CD4-positive, alpha-beta T cell (primary cell): ENCODE results near the gene MICAL3. TPM values are rescaled to one million over a fixed set of nuclear protein-coding genes. Genes with fewer than 3 reads are reported as not detected.

Source experiments
- ATAC-seq: fragments of 200-7000 bp; cut with Tn5 transposase; one replicate; pipeline ENCODE4 v1.10.0; 2022; ENCODE audit warnings: mild to moderate bottlenecking; ENCODE audit not compliant: poor library complexity
- CTCF ChIA-PET: fragments of 350-600 bp; sonication (Branson Sonifier 250); formaldehyde crosslinking; loops from one replicate; lab custom pipeline; 2021; ENCODE audit warnings: antibody characterized with exemption, inconsistent platforms; lab: Charles Lee
- POLR2A ChIA-PET: fragments of 350-600 bp; sonication (Branson Sonifier 250); formaldehyde crosslinking; loops from one replicate; lab custom pipeline; 2021; ENCODE audit warnings: antibody characterized with exemption, inconsistent platforms; lab: Charles Lee
- DNase-seq, 14 experiments: peaks; one replicate each; pipeline ENCODE4 v3.0.0-alpha.2; 2013 to 2020; ENCODE audit warnings: mixed read lengths in 2 of 14
- H3K27ac ChIP-seq, 2 donors: one replicate each; pipeline versions ENCODE4 v1.5.1 to v1.7.0; 2013; ENCODE audit warnings: low read length in 2 of 2, low read depth in 1 of 2, mild to moderate bottlenecking in 1 of 2
- H3K27me3 ChIP-seq, 2 experiments: 1 replicate in 1 of 2; 2 replicates in 1 of 2; pipeline versions ENCODE4 v1.6.1 to v1.7.0; 2013; ENCODE audit warnings: low read length in 2 of 2, control low read depth in 1 of 2, mild to moderate bottlenecking in 1 of 2, moderate library complexity in 1 of 2; ENCODE audit not compliant: insufficient read depth in 2 of 2, control insufficient read depth in 1 of 2
- H3K36me3 ChIP-seq: one replicate; pipeline ENCODE4 v1.6.1; 2013; ENCODE audit warnings: low read length, control low read depth; ENCODE audit not compliant: insufficient read depth
- H3K4me1 ChIP-seq: one replicate; pipeline ENCODE4 v1.6.1; 2013; ENCODE audit warnings: low read length, control low read depth; ENCODE audit not compliant: insufficient read depth
- H3K4me3 ChIP-seq: one replicate; pipeline ENCODE4 v1.5.1; 2013; ENCODE audit warnings: mild to moderate bottlenecking, low read length, moderate library complexity
- H3K9me3 ChIP-seq, 2 experiments: 1 replicate in 1 of 2; 2 replicates in 1 of 2; pipeline versions ENCODE4 v1.6.1 to v1.7.0; 2013; ENCODE audit warnings: low read length in 2 of 2, mild to moderate bottlenecking in 2 of 2, control low read depth in 1 of 2, moderate library complexity in 1 of 2; ENCODE audit not compliant: control insufficient read depth in 1 of 2, insufficient read depth in 1 of 2
- H3K27ac Mint-ChIP-seq: one replicate; pipeline ENCODE4 v1.8.0; 2020; ENCODE audit warnings: mixed read lengths
- H3K27me3 Mint-ChIP-seq: one replicate; pipeline ENCODE4 v1.8.0; 2021; ENCODE audit warnings: mixed read lengths
- H3K36me3 Mint-ChIP-seq: one replicate; pipeline ENCODE4 v1.8.0; 2021; ENCODE audit warnings: low read depth, mixed read lengths
- H3K4me1 Mint-ChIP-seq: one replicate; pipeline ENCODE4 v1.8.0; 2021; ENCODE audit warnings: low read depth, mixed read lengths
- H3K4me3 Mint-ChIP-seq: one replicate; pipeline ENCODE4 v1.8.0; 2020; ENCODE audit warnings: mild to moderate bottlenecking, mixed read lengths
- H3K9me3 Mint-ChIP-seq: one replicate; pipeline ENCODE4 v1.8.0; 2020; ENCODE audit warnings: mixed read lengths
- intact Hi-C, 2 experiments: fragments of 100-400 bp; cut with DNase I in 1 of 2; cut with micrococcal nuclease in 1 of 2; formaldehyde crosslinking; loops; one replicate each; pipeline versions ENCODE4 v1.15.1 to v1.9.0; 2023 to 2025; cut with DNase I, micrococcal nuclease
- total RNA-seq, 174 experiments: library from RNA in 2 of 174; stranded (reverse) in 2 of 174; gene quantifications; one replicate each; pipeline ENCODE4 v1.2.3 and lab custom pipeline; 2021 to 2026
- TF ChIP-seq, protein P1 (sequence below): fragments of 200-600 bp; IDR thresholded peaks from one replicate; pipeline ENCODE4 v1.8.0; 2022; ENCODE audit warnings: antibody characterized with exemption, mild to moderate bottlenecking

The MICAL3 gene
- total RNA-seq, 2 experiments from 2014 or later, result 9.4 to 9.9 TPM

DNA sequence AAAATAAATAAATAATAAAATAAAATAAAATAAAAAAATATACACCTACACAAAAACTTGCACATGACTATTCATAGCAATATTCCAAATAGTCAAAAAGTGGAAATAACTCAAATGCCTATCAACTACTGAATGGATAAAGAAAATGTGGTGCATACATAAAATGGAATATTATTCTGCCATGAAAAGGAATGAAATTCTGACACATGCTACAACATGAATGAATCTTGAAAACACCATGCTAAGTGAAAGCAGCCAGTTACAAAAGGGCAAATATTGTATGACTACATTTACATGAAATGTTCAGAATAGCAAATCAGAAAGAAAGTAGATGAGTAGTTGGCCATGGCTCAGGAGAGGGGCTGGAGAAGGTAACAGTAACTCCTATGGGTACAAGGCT, 46.3 kb downstream of the MICAL3 start:
- no peaks in the 10 kb centered on the region for H3K27me3 Mint-ChIP-seq
- DNase-seq, result no peak
- no peak overlapping the region for H3K27ac Mint-ChIP-seq
- no peak overlapping the region for H3K4me3 Mint-ChIP-seq
- no peaks in the 10 kb centered on the region for H3K27me3 ChIP-seq
- ChIA-PET POLR2A (no interaction called here), CTCF (no interaction called here)
- no peaks in the 10 kb centered on the region for H3K9me3 ChIP-seq
- peaks cover 20% of the 10 kb centered on the region for H3K4me1 Mint-ChIP-seq
- intact Hi-C loops, result no loop called here
- no peak for ATAC-seq
- H3K4me1 ChIP-seq, result peaks cover 19% of the 10 kb centered on the region
- H3K36me3 Mint-ChIP-seq, result no peaks in the 10 kb centered on the region
- H3K4me3 ChIP-seq, result no peak overlapping the region
- no peaks in the 10 kb centered on the region for H3K36me3 ChIP-seq
- TF ChIP-seq, protein P1, sequence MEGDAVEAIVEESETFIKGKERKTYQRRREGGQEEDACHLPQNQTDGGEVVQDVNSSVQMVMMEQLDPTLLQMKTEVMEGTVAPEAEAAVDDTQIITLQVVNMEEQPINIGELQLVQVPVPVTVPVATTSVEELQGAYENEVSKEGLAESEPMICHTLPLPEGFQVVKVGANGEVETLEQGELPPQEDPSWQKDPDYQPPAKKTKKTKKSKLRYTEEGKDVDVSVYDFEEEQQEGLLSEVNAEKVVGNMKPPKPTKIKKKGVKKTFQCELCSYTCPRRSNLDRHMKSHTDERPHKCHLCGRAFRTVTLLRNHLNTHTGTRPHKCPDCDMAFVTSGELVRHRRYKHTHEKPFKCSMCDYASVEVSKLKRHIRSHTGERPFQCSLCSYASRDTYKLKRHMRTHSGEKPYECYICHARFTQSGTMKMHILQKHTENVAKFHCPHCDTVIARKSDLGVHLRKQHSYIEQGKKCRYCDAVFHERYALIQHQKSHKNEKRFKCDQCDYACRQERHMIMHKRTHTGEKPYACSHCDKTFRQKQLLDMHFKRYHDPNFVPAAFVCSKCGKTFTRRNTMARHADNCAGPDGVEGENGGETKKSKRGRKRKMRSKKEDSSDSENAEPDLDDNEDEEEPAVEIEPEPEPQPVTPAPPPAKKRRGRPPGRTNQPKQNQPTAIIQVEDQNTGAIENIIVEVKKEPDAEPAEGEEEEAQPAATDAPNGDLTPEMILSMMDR, result no peak
- H3K9me3 Mint-ChIP-seq, result no peaks in the 10 kb centered on the region
- H3K27ac ChIP-seq, result no peak overlapping the region

DNA sequence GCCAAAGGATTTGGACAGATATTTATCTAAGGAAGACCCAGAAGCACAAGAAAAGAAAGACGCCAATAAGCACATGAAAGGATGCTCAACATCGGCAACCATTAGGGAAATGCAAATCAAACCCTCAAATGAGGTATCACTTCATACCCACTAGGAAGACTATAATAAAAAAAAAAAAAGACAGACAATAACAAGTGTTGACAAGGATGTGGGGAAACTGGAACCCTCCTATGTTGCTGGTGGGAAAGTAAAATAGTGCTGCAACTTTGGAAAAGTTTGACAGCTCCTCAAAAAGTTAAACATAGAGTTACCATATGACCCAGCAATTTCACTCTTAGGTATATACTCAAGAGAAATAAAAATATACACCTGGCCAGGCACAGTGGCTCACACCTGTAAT, 47.0 kb downstream of the MICAL3 start:
- Mint-ChIP-seq H3K36me3 (no peaks in the 10 kb centered on the region), H3K4me3 (no peak overlapping the region), H3K9me3 (no peaks in the 10 kb centered on the region), H3K27ac (no peak overlapping the region), H3K4me1 (peaks cover 20% of the 10 kb centered on the region), H3K27me3 (no peaks in the 10 kb centered on the region)
- Histone ChIP-seq H3K4me3 (no peak overlapping the region), H3K27ac (no peak overlapping the region), H3K4me1 (peaks cover 19% of the 10 kb centered on the region), H3K27me3 (no peaks in the 10 kb centered on the region), H3K9me3 (no peaks in the 10 kb centered on the region), H3K36me3 (no peaks in the 10 kb centered on the region)
- intact Hi-C loops, result no loop called here
- DNase-seq, result no peak
- TF ChIP-seq, protein P1, result no peak
- ATAC-seq, result no peak
- POLR2A ChIA-PET, result no interaction called here
- CTCF ChIA-PET, result no interaction called here

DNA sequence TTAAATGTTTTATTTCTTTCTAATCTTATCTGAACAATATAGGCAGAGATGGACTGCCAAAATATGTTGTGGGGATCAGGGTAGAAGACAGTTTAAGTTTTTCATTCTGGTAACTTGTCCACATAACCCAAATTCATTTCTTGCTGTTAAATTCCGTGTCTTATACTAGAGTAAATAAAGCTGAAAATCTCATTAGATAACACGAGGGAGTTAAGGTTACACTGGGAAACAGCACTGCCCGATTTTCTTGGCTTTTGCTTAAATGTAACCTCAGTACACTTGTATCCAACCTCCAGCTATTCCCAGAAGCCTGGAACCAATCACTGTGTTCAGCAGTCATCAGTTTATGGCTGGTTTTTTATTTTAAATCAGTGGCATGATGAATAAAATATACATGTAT, 48.2 kb downstream of the MICAL3 start:
- Histone ChIP-seq H3K4me3 (no peak overlapping the region), H3K4me1 (peaks cover 16% of the 10 kb centered on the region), H3K36me3 (no peaks in the 10 kb centered on the region), H3K27me3 (no peaks in the 10 kb centered on the region), H3K27ac (no peak overlapping the region), H3K9me3 (no peaks in the 10 kb centered on the region)
- Mint-ChIP-seq H3K27ac (no peak overlapping the region), H3K27me3 (no peaks in the 10 kb centered on the region), H3K36me3 (no peaks in the 10 kb centered on the region), H3K4me1 (peaks cover 14% of the 10 kb centered on the region), H3K4me3 (no peak overlapping the region), H3K9me3 (no peaks in the 10 kb centered on the region)
- CTCF ChIA-PET, result interaction anchor here (1.1 kb wide), 1 partner anchor 47 kb away, joined by 3 read pairs; no protein-coding TSS in a partner anchor
- intact Hi-C loops, result no loop called here
- TF ChIP-seq, protein P1, result no peak
- ATAC-seq, result no peak
- POLR2A ChIA-PET, result no interaction called here
- no peak for DNase-seq
